A549 (cell line): ENCODE results near the gene ACCSL. TPM values are rescaled to one million over a fixed set of nuclear protein-coding genes. Genes with fewer than 3 reads are reported as not detected.

Experiments
- ATAC-seq, 2 experiments: fragments of 200-7000 bp in 1 of 2; fragments of >200 bp in 1 of 2; cut with Nextera tagmentation in 1 of 2; cut with Tn5 transposase in 1 of 2; 3 replicates each; pipeline versions ENCODE4 v1.8.0 to v1.9.1; 2018 to 2020; ENCODE audit warnings: mild to moderate bottlenecking in 1 of 2, moderate library complexity in 1 of 2
- CTCF ChIA-PET: fragments of 300-600 bp; sonication (Branson Sonifier 250); formaldehyde crosslinking; extraction: SDS; loops from one replicate; lab custom pipeline; 2021; ENCODE audit warnings: antibody characterized with exemption, inconsistent platforms; lab: Yijun Ruan, JAX
- POLR2A ChIA-PET: fragments of 350-600 bp; formaldehyde crosslinking; extraction: SDS; loops from one replicate; lab custom pipeline; 2021; ENCODE audit warnings: antibody characterized with exemption, inconsistent platforms; lab: Yijun Ruan, JAX
- DNase-seq, 2 experiments: peaks; one replicate each; pipeline versions ENCODE4 v3.0.0 to v3.0.0-alpha.2; 2011 to 2016; ENCODE audit warnings: low read depth in 1 of 2, low spot score in 1 of 2
- FAIRE-seq: peaks from 2 replicates; lab custom pipeline; 2011; peaks lifted over from hg19 to GRCh38; lab: Jason Lieb, UNC
- H3K27ac ChIP-seq, 2 experiments: fragments of >200 bp; sonication (Bioruptor Twin); formaldehyde crosslinking; 3 replicates each; pipeline ENCODE4 v1.5.1; 2016 to 2017
- H3K4me1 ChIP-seq: fragments of >200 bp; sonication (Bioruptor Twin); formaldehyde crosslinking; 3 replicates; pipeline ENCODE4 v1.6.1; 2016
- H3K4me2 ChIP-seq: fragments of >200 bp; sonication (Bioruptor Twin); formaldehyde crosslinking; 3 replicates; pipeline ENCODE4 v1.6.1; 2016
- H3K4me3 ChIP-seq: fragments of >200 bp; sonication (Bioruptor Twin); formaldehyde crosslinking; 3 replicates; pipeline ENCODE4 v1.5.1; 2016
- H3K9me3 ChIP-seq: fragments of >200 bp; sonication (Bioruptor Twin); formaldehyde crosslinking; 3 replicates; pipeline ENCODE4 v1.6.1; 2016
- CBX2 ChIP-seq: fragments of 200-600 bp; sonication (generic); IDR thresholded peaks from 2 replicates; pipeline ENCODE4 v1.6.1; 2016; ENCODE audit warnings: low read depth, mild to moderate bottlenecking, borderline replicate concordance
- CBX8 ChIP-seq: fragments of 200-600 bp; sonication (generic); IDR thresholded peaks from 2 replicates; pipeline ENCODE4 v1.6.1; 2016
- CEBPB ChIP-seq, 2 experiments: fragments of >200 bp in 1 of 2; sonication (Bioruptor Twin) in 1 of 2; formaldehyde crosslinking in 1 of 2; IDR thresholded peaks; 2 replicates each; pipeline ENCODE4 v1.6.1; 2012 to 2016
- CHD2 ChIP-seq: fragments of 150-350 bp; IDR thresholded peaks from 2 replicates; pipeline ENCODE4 v1.6.1; 2014; ENCODE audit warnings: low read length; ENCODE audit not compliant: partially characterized antibody
- CHD4 ChIP-seq: fragments of 200-600 bp; sonication (generic); IDR thresholded peaks from 2 replicates; pipeline ENCODE4 v1.6.1; 2016; ENCODE audit warnings: antibody characterized with exemption, mild to moderate bottlenecking, borderline replicate concordance
- EHF ChIP-seq: fragments of 250-450 bp; sonication (Bioruptor Pico); IDR thresholded peaks from 2 replicates; pipeline ENCODE4 v1.5.0; 2020; ENCODE audit warnings: mild to moderate bottlenecking
- ESRRA ChIP-seq: fragments of 150-350 bp; IDR thresholded peaks from 2 replicates; pipeline ENCODE4 v1.6.1; 2014; ENCODE audit warnings: mild to moderate bottlenecking, low read length, borderline replicate concordance
- FOXS1 ChIP-seq: fragments of 250-450 bp; sonication (Bioruptor Pico); IDR thresholded peaks from 2 replicates; pipeline ENCODE4 v1.5.0; 2020; ENCODE audit warnings: mild to moderate bottlenecking, moderate library complexity
- HDAC2 ChIP-seq: fragments of 200-600 bp; sonication (generic); IDR thresholded peaks from 2 replicates; pipeline ENCODE4 v1.6.1; 2016
- HEYL ChIP-seq: fragments of 250-450 bp; sonication (Bioruptor Pico); IDR thresholded peaks from 2 replicates; pipeline ENCODE4 v1.8.0; 2021; ENCODE audit warnings: mild to moderate bottlenecking, moderate library complexity
- HOXB13 ChIP-seq: fragments of 250-450 bp; sonication (Bioruptor Pico); IDR thresholded peaks from 2 replicates; pipeline ENCODE4 v1.5.0; 2020; ENCODE audit warnings: low read depth, mild to moderate bottlenecking, moderate library complexity
- KDM5A ChIP-seq: fragments of 200-600 bp; sonication (generic); IDR thresholded peaks from 2 replicates; pipeline ENCODE4 v1.6.1; 2016; ENCODE audit warnings: antibody characterized with exemption, mild to moderate bottlenecking
- MAZ ChIP-seq: fragments of 150-350 bp; IDR thresholded peaks from 2 replicates; pipeline ENCODE4 v1.6.1; 2014; ENCODE audit warnings: antibody characterized with exemption, low read depth, low read length, borderline replicate concordance
- PHF8 ChIP-seq: fragments of 200-600 bp; sonication (generic); IDR thresholded peaks from 2 replicates; pipeline ENCODE4 v1.6.1; 2016; ENCODE audit warnings: low read depth, mild to moderate bottlenecking, antibody characterized with exemption, moderate library complexity, borderline replicate concordance
- POLR2A ChIP-seq: IDR thresholded peaks from 2 replicates; pipeline ENCODE4 v1.6.1; 2012; ENCODE audit warnings: mild to moderate bottlenecking, low read length
- ZC3H11A ChIP-seq: fragments of 450-650 bp; IDR thresholded peaks from 2 replicates; pipeline ENCODE4 v1.6.1; 2014; ENCODE audit warnings: antibody characterized with exemption, mild to moderate bottlenecking
- ZNF302 ChIP-seq: fragments of 250-450 bp; sonication (Bioruptor Pico); IDR thresholded peaks from 2 replicates; pipeline ENCODE4 v1.9.0; 2021; ENCODE audit warnings: inconsistent platforms, mild to moderate bottlenecking, moderate library complexity
- WGBS: methylation state at CpG from one replicate; pipeline ENCODE4 v1.1.6; 2017; ENCODE audit errors: missing lambda C conversion rate; 5-methylcytosine and 5-hydroxymethylcytosine counted together
- polyA plus RNA-seq, 4 experiments: library from polyadenylated mRNA; depleted of rRNA in 3 of 4; stranded (reverse); fragments of >200 nt; fragmentation: RNase III in 1 of 4; extraction: RNeasy Plus Mini Kit Qiagen cat#74134 plus additional on column Dnase treatment in 1 of 4; gene quantifications; 2 replicates in 3 of 4; 3 replicates in 1 of 4; pipeline ENCODE4 v1.2.3, GENCODE V29; 2011 to 2017
- TF ChIP-seq, protein P1 (sequence below): fragments of 150-350 bp; IDR thresholded peaks from 2 replicates; pipeline ENCODE4 v1.6.1; 2014; ENCODE audit warnings: low read depth, mild to moderate bottlenecking, low read length
- TF ChIP-seq, protein P2 (sequence below): IDR thresholded peaks from 2 replicates; pipeline ENCODE4 v1.6.1; 2012
- TF ChIP-seq, protein P3 (sequence below): fragments of >200 bp; sonication (Bioruptor Twin); formaldehyde crosslinking; IDR thresholded peaks from 2 replicates; pipeline ENCODE4 v1.6.1; 2016

Gene ACCSL
- polyA plus RNA-seq, 2 of the 4 experiments (the other 2 are of a cell fraction), result not detected

DNA sequence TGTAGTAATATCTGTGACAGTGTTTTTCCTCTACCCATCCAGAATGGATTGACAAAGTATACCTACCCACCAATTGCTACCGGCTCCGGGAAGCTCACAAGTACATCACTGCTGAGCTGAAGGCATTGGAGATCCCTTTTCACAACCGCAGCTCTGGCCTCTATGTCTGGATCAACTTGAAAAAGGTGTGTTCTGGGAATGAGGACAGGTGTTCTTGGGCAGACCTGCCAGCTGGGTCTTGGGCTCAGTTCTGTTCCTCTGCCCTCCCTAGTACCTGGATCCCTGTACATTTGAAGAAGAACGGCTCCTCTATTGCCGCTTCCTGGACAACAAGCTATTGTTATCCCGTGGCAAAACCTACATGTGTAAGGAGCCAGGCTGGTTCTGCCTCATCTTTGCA lies 10.5 kb downstream of the ACCSL start:
- DNase-seq (no peak), ATAC-seq (no peak), FAIRE-seq (no peak)
- H3K9me3 ChIP-seq, result no peaks in the 10 kb centered on the region
- ChIA-PET POLR2A (no interaction called here), CTCF (interaction anchor here (2.1 kb wide), 1 partner anchor 8 kb away, joined by 11 read pairs; the partner anchor contains the start of gene ACCS)
- 54% methylated on average over 6 of the region's 6 CpGs for WGBS
- no peak overlapping the region for H3K4me2 ChIP-seq
- H3K4me3 ChIP-seq, result no peak overlapping the region
- H3K4me1 ChIP-seq, result no peaks in the 10 kb centered on the region
- no peak for TF ChIP-seq CHD4
- TF ChIP-seq, protein P1, sequence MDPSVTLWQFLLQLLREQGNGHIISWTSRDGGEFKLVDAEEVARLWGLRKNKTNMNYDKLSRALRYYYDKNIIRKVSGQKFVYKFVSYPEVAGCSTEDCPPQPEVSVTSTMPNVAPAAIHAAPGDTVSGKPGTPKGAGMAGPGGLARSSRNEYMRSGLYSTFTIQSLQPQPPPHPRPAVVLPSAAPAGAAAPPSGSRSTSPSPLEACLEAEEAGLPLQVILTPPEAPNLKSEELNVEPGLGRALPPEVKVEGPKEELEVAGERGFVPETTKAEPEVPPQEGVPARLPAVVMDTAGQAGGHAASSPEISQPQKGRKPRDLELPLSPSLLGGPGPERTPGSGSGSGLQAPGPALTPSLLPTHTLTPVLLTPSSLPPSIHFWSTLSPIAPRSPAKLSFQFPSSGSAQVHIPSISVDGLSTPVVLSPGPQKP, result no peak
- no peak for TF ChIP-seq CHD2
- no peak for TF ChIP-seq POLR2A
- TF ChIP-seq CEBPB (IDR thresholded peaks at IDR 0.05), result no peak
- no peak for TF ChIP-seq KDM5A
- no peak for TF ChIP-seq HDAC2
- TF ChIP-seq HOXB13 (CRISPR knock-in tag), result no peak
- no peak for TF ChIP-seq HEYL (CRISPR knock-in tag)
- no peak for TF ChIP-seq FOXS1
- TF ChIP-seq, all 56 proteins: peak for 0
- no peak overlapping the region for H3K27ac ChIP-seq

DNA sequence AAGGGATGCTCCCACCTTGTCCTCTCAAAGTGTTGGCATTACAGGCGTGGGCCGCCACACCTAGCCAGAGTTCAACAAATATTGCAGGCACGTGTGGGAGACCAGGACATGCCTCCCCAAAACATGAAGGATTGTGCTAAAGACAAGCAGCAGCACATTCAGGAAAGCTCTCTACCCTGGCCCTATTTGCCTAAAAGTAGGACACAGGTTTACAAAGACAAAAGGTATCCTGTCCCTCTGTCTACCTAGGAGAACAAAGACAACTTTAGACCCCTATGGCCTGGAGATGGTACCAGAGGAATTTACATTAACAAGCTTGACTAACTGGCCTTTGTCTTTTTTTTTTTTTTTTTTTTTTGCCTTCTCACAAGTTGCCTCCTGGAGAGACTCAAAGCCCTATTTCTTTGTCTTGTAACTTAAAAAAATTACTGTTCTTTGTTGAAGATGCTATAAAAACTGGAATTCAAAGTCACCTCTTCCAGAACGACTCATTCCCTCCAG lies 17.4 kb downstream of the ACCSL start:
- Histone ChIP-seq H3K4me1 (peaks cover 10% of the 10 kb centered on the region; the same call in 1 of the 3 replicates), H3K27ac (peak overlapping the region; percentile 93 to 97)
- CTCF ChIA-PET, result interaction anchor here (0.6 to 1.4 kb wide), 8 partner anchors 8 to 765 kb away, joined by 3 to 7 read pairs (median 4); no protein-coding TSS in a partner anchor
- 57% methylated on average over 4 of the region's 4 CpGs for WGBS
- TF ChIP-seq CBX8 (no peak), MAZ (no peak), ZNF302 (CRISPR knock-in tag) (no peak), POLR2A (no peak), KDM5A (no peak), ZC3H11A (no peak), FOXS1 (no peak), CHD4 (no peak), CBX2 (no peak), ESRRA (no peak), EHF (no peak), PHF8 (no peak)
- TF ChIP-seq, protein P2, sequence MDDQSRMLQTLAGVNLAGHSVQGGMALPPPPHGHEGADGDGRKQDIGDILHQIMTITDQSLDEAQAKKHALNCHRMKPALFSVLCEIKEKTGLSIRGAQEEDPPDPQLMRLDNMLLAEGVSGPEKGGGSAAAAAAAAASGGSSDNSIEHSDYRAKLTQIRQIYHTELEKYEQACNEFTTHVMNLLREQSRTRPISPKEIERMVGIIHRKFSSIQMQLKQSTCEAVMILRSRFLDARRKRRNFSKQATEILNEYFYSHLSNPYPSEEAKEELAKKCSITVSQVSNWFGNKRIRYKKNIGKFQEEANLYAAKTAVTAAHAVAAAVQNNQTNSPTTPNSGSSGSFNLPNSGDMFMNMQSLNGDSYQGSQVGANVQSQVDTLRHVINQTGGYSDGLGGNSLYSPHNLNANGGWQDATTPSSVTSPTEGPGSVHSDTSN, result no peak
- TF ChIP-seq, protein P3, sequence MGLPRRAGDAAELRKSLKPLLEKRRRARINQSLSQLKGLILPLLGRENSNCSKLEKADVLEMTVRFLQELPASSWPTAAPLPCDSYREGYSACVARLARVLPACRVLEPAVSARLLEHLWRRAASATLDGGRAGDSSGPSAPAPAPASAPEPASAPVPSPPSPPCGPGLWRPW, result no peak
- TF ChIP-seq, all 56 proteins: peak for 0
- H3K4me2 ChIP-seq, result peak overlapping the region; percentile 71
- H3K9me3 ChIP-seq, result no peaks in the 10 kb centered on the region
- H3K4me3 ChIP-seq, result peak overlapping the region; percentile 75; the same call in 2 of the 3 replicates
- POLR2A ChIA-PET, result interaction anchor here (0.6 kb wide), 1 partner anchor 10 kb away, joined by 6 read pairs; no protein-coding TSS in a partner anchor
- ATAC-seq, result no peak
- no peak for DNase-seq
- FAIRE-seq, result no peak
